HG03139 (cell line): ENCODE results near the gene RINT1.
A peak's percentile ranks its signal among the peaks of the same experiment; 100 is the strongest.
"Not testable (repeated sequence)": the region's sequence is repeated elsewhere in the genome, so short reads cannot be mapped to it uniquely, and the experiment has no call there.

ENCODE experiments used
- ATAC-seq: cut with Tn5 transposase; IDR thresholded peaks from one replicate; pipeline ENCODE4 v1.9.1; 2021; ENCODE audit not compliant: unreplicated experiment

Gene RINT1

GRCh38 chr7:105531792-105532671 is at the start of gene RINT1:
Gene RINT1, plus strand, starts transcription at chr7:105532201. Its CDS starts 115 bp downstream, at chr7:105532316.
- peak; percentile 94 for ATAC-seq

DNA sequence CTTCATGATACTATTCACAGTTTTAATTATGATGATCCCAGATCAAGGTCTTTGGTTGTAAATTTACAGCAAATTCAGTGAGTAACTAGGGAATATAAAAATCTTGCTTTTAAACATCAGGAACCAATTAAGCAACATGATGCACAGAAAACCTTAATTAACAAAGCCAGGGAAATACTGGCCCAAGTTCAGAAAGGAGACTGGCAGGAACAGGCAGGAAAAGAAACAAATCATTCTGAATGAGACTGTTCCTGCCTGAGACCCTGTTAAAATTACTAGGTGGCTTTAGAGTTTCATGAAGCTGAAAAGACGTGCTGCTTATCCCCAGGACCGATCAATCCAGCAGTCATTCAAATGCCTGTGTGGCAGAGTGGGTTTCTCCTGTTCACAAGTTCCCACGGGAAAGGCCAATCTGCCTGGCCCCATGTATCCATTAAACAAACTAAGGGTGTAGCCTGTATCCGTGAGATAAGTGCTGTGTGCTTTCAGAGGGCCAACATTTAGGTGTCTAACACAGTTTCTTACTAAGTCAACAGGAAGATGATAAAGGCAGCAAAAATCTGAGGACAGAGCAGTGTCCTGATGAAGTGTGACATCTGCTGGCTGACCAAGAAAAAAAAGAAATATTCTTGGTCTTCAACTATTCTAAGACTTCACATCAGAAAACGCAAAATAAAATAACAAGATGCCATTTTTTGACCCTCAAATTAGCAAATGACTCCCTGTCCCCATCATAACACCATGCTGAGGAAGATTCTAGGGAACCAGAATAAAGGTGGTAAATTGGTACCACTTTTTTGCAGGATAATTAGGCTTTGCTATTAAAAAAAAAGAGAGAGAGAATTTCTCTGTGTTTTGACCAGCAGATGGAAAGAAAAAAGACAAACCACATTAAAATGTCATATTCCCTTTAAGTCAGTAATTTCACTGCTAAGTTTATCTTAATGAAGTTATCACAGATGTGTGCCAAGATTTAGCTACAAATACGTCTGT is 44.1 kb upstream of the RINT1 start:
- no peak for ATAC-seq

DNA sequence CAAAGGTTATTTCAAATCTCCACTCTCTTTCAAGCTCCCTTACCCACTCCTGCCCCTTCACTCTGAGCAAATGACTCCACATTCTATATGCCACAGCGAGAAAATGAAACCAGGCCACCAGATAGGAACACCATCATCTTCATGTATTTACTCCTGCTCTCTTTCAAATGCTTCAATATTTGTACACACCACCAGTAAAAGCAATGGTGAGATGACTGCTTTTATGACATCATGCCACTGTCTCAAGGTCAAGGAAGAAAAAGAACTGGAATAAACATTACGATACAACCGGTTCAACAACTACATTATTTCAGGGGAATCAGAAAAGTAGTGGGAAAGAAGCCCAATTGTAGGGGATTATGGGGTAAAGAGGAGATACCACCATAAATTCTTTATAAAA is 42.6 kb upstream of the RINT1 start:
- ATAC-seq, result no peak

- no peak for ATAC-seq
Measured at GRCh38 chr7:105493196-105493922, 38.6 kb upstream of the RINT1 start.

GRCh38 chr7:105493923-105494315 is 38.1 kb upstream of the RINT1 start:
- no peak for ATAC-seq

DNA sequence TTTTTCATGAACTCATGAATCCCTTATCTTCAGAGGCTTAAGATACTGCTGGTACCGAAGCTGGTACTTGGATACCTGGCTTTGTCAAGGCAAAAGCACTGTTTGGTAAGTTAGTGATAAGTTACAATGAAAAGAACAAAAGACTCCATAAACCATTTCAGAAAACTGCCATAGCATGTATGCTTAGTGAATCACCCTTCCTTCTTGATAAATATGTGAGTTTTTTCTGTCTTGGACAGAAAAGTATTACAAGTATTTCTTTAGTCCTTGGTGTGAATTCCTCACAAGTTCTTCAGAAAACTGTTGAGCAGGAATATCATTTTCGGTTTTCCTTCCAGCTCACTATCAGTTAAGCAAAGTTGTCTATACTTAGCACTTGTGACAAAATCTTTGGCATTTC is 35.5 kb upstream of the RINT1 start:
- no peak for ATAC-seq

- ATAC-seq, result no peak
Measured at GRCh38 chr7:105497016-105497415, 35.0 kb upstream of the RINT1 start.

DNA sequence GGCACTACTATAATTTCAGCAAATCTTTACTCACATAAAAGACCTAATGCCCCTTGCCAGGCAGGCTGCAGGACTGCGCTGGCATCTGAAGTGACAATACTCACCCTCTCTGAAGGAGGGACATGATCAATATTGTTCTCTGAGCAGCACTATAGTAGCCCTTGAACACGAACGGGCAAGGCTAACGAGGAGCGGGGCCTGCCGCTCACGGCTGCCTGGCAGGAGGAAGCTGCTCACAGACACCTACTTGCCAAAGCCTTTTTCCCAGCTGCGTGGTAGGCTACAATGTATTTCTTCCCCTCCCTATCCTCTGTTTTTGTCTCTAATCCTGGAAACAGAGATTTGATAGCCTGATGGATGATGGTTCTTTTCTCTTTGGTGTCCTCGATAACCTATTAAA is 29.8 kb upstream of the RINT1 start:
- ATAC-seq, result no peak

GRCh38 chr7:105512415-105512814 is 19.6 kb upstream of the RINT1 start:
- no peak for ATAC-seq

- ATAC-seq, result no peak
Measured at GRCh38 chr7:105512926-105513526, 19.0 kb upstream of the RINT1 start.

DNA sequence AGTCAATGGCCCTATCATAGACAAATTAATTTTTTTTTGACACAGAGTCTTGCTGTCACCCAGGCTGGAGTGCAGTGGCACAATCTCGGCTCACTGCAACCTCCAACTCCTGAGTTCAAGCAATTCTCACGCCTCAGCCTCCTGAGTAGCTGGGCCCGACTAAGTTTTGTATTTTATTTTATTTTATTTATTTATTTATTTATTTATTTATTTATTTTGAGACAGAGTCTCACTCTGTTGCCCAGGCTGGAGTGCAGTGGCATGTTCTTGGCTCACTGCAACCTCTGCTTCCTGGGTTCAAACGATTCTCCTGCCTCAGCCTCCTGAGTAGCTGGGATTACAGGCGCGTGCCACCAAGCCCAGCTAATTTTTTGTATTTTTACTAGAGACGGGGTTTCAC is 16.4 kb upstream of the RINT1 start:
- not testable (repeated sequence) for ATAC-seq

DNA sequence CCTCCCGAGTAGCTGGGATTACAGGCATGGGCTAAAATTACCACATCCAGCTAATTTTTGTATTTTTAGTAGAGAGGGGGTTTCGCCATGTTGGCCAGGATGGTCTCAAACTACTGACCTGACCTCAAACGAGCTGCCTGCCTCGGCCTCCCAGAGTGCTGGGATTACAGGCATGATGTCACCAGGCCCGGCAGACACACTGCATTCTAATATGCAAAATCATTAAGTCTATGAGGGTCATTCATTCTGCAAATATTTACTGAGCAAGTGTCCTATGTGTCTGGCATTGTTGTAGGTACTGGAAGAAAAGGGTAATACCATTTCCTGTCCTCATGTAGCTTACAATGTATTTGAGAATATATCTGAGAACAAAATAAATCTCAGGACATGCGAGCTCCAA is 12.6 kb upstream of the RINT1 start:
- ATAC-seq, result no peak

DNA sequence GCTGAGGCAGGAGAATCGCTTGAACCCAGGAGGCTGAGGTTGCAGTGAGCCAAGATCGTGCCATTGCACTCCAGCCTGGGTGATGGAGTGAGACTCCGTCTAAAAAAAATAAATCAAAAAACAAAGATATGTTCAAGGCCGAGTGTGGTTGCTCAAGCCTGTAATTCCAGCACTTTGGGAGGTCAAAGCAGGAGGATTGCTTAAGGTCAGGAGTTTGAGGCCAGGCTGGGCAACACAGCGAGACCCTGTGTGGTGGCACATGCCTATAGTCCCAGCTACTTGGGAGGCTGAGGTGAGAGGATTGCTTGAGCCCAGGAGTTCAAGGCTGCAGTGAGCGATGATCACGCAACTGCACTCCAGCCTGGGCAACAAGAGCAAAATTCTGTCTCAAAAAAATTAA is 11.4 kb upstream of the RINT1 start:
- not testable (repeated sequence) for ATAC-seq

GRCh38 chr7:105521027-105521716 is 10.8 kb upstream of the RINT1 start:
- peak; percentile 33 for ATAC-seq

GRCh38 chr7:105521717-105522463 is 10.1 kb upstream of the RINT1 start, which contains the start of gene PUS7:
Gene PUS7, minus strand, starts transcription at chr7:105522271. Its CDS starts 13,759 bp downstream, at chr7:105508512.
- ATAC-seq, result peak; percentile 80

GRCh38 chr7:105524423-105524822 is 7.6 kb upstream of the RINT1 start:
- ATAC-seq, result not testable (repeated sequence)

DNA sequence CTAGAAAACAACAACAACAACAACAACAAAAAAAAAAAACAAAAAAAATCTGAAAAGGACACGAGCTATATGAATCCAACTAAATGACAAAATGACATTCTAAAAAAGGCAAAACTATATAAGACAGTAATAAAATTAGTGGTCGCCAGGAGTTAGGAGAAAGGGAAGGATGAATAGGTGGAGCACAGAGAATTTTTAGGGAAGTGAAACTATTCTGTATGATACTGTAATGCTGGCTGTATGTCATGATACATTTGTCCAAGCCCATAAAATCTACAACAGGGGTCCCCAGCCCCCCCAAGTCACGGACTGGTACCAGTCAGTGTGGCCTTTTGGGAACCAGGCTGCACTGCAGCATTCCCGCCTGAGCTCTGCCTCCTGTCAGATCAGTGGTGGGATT is 7.2 kb upstream of the RINT1 start:
- ATAC-seq, result no peak

GRCh38 chr7:105527737-105528136 is 4.3 kb upstream of the RINT1 start:
- ATAC-seq, result not testable (repeated sequence)

- ATAC-seq, result no peak
Measured at GRCh38 chr7:105530126-105530525, 1.9 kb upstream of the RINT1 start.
